HG03095 (cell line): ENCODE results near the gene A4GALT.
"Not testable (repeated sequence)": the region's sequence is repeated elsewhere in the genome, so short reads cannot be mapped to it uniquely, and the experiment has no call there.

Experiments used
- ATAC-seq: cut with Tn5 transposase; IDR thresholded peaks from one replicate; pipeline ENCODE4 v1.9.1; 2021; ENCODE audit warnings: moderate library complexity; ENCODE audit not compliant: unreplicated experiment

A4GALT gene

DNA sequence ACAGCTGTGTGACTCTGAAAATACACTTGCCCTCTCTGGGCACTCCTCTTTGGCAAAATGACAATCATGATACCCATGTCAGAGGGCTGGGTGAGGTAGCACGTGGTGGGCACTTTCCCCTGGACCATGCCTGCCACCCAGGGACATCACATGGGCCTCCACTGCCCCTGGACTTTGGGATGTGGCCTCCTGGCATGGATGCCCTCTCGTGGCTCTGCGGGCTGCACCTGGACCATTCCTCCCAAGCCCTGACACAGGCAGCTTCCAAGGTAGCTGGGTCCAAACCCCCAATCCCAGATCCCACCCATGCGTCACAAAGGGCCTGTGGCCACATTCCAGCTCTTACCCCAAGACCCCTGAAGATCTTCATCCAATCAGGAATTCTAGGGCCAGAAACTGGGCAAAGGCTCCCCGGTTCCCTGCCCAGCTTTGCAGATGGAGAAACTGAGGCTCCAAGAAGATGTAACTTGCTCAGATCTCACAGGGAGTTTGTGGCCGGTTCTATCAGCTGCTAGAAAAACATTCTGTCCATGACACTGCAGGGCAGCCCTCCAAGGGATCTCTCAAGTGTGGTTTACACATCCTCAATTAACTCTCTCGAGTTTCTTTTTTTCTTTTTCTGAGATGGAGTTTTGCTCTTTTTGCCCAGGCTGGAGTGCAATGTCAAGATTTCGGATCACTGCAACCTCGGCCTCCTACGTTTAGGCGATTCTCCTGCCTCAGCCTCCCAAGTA is 36.0 kb downstream of the A4GALT start:
- no peak for ATAC-seq

DNA sequence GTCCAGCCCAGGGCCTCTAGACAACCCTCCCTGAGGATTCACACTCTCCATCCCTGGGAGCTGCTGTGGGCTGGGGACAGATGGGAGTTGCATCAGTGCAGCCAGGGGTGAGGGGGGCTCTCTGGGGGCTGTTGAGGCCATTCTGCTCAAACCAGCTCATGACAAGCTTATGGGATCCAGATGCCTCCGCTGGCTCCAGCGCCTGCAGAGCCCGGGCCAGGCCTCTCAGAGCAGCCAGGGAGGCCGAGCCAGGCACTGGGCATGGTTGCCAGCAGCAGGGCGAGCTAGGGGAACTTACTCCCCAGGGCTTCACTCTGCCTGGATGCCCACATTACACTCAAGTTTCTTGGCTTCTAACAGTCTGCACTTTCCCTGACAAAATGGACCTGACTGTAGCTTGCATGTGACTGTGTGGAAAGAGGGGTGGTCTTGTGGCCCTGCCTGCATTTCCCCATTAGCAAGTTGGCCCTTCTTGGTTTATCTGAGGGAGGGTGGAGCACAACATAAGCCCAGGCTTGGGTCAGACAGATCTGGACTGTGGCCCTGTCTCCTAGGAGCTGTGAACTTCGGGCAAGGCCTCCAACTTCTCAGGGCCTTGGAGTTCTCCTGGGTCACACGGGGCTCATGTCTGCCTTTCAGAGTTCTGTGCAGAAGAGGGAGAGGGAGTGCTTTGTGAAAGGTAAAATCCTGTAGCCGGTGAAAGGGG is 36.9 kb downstream of the A4GALT start:
- ATAC-seq = no peak

DNA sequence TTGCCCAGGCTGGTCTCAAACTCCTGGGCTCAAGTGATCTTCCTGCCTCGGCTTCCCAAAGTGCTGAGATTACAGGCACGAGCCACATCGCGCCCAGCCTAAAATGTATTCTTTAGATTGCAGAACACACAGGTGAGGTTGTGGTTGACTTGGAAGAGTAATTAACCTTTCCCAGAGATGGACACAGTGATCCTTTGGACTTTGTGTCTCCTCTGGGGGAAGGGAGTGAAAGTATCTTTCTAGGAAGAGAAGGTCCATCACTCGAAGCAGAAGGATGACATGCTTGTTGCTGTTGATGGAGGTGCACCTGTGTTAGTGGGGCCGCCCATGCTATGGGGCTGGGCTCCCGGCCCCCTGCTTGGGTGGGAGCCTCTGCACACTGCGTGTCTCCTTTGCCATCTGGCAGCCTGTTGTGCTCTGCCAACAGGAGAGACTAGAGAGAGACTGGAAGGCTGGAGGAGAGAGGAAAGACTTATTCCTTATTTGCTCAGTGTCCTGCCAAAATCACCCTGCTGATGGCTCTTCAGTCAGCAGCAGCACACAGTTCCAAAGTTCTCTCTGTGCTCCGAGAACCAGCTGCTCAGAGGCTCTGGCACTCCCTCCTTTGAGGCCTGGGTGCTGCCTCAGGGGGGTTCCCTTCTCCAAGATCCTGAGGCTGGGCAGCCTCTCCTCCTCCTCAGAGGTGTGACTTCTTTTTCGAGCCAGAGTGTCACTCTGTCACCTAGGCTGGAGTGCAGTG is 38.4 kb downstream of the A4GALT start:
- ATAC-seq = no peak

GRCh38 chr22:42680648-42681047 is 40.0 kb downstream of the A4GALT start:
- ATAC-seq = no peak

GRCh38 chr22:42679691-42680090 is 41.0 kb downstream of the A4GALT start:
- no peak for ATAC-seq

- ATAC-seq = no peak
Observed at GRCh38 chr22:42678894-42679293, 41.8 kb downstream of the A4GALT start.

DNA sequence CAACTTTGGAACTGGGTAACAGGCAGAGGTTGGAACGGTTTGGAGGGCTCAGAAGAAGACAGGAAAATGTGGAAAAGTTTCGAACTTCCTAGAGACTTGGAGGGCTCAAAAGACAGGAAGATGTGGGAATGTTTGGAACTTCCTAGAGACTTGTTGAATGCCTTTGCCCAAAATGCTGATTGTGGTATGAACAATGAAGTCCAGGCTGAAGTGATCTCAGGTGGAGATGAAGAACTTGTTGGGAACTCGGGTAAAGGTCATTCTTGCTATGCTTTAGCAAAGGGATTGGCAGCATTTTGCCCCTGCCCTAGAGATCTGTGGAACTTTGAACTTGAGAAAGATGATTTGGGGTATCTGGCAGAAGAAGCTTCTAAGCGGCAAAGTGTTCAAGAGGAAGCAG is 42.7 kb downstream of the A4GALT start:
- ATAC-seq = not testable (repeated sequence)

DNA sequence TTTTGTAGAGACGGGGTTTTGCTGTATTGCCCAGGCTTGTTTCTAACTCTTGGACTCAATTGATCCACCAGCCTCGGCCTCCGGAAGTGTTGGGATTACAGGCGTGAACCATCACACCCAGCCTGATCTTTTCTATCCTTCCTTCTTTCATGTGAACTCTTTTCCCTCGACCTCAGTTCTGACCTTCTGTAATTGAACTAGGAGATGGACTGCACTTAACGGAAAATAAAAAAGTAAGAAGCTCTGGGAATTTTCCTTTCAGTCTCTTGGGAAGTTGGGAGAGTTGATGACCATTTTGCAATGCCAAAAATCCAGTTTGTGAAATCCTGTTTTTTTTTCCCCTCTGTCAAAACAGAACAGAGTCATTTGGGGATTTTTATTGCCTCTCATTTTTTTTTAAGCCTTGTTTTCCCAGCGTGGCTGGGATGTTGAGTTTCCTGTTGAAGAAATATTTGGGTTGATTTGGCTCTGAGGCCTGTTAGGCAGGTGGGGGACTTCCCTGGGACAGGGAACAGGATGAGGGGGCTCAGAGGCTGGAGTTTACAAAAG is 44.5 kb downstream of the A4GALT start:
- no peak for ATAC-seq

GRCh38 chr22:42673898-42674401 is 46.7 kb downstream of the A4GALT start:
- ATAC-seq = no peak

GRCh38 chr22:42673071-42673470 is 47.6 kb downstream of the A4GALT start:
- ATAC-seq = not testable (repeated sequence)

- no peak for ATAC-seq
Observed at GRCh38 chr22:42670921-42671709, 49.6 kb downstream of the A4GALT start.

GRCh38 chr22:42670046-42670445 is 50.6 kb downstream of the A4GALT start:
- ATAC-seq = no peak

GRCh38 chr22:42666393-42666792 is 54.3 kb downstream of the A4GALT start:
- ATAC-seq = not testable (repeated sequence)

GRCh38 chr22:42664976-42665831 is 55.5 kb downstream of the A4GALT start:
- no peak for ATAC-seq

GRCh38 chr22:42661985-42662831 is 58.5 kb downstream of the A4GALT start:
- ATAC-seq = no peak

DNA sequence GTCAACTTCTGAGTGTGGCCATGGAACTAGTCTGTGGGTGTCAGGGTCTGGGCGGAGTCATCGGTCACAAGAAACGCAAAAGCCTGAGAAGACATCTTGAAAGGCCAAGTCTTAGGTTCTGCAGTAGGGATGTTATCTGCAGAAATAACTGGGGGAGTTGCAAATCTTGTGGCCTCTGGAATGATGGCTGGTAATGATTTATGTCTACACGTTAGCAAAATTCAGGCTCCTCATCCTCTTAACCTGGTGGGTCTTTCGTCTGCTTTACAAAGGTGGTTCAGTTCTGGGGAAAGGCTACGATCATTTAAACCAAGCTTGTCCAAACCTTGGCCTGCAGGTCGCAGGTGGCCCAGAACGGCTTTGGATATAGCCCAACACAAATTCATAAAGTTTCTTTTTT is 64.1 kb downstream of the A4GALT start:
- no peak for ATAC-seq

DNA sequence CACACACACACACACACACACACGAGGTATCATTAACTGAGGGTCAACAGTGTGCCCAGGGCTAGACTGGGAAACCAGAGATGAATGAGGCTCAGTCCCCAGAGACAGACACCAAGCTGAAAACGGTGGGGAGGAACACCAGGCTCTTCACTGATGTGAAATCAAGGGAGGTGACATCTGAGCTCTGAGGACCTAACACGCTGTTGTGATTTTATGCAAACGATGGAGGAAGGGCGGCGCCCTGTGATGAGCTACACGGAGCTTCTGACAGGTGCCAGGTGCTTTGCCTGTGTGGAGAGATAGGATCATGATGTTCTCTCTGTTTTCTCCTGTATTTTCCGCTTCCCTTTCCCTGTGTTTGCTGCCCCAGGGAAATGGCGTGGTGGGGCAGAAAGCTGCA is 65.0 kb downstream of the A4GALT start:
- ATAC-seq = no peak

DNA sequence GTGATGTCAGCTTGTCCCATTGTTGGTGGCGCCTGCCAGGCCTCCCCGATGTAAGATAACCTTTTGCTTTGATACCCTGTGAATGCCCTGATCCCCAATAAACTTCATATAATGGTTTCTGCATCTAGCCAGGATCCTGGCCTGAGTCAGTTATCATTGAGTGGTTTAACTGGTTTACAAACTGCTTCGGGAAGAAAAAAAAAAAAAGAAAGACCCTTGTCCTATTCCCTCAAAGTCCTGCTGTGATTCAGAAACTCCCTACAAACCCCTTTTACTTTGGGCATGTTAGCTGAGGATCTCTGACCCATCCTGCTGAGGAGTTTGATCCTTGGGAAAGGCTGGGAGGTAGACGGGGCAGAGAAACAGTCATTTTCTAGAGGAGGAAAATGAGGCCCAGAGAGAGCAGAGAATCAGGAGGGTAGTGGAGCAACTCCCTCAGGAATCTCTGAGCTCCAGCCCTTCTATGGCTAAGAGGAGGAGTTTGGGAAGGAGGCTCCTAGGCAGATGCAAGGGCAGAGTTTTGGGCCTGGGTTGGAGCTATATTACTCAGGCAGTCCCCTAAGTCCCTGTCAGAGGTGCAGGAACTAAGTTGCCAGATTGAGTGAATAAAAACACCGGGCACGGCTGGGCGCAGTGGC is 66.1 kb downstream of the A4GALT start:
- no peak for ATAC-seq
